Measurements from ENCODE around the gene RBM4. TPM values are rescaled to one million over a fixed set of nuclear protein-coding genes. Genes with fewer than 3 reads are reported as not detected.

Gene RBM4
- total and polyA plus RNA-seq, 2 of the 4 experiments (the other 2 are of a cell fraction): 165 to 198 TPM

GRCh38 chr11:66665369-66665768, 26.9 kb downstream of the RBM4 start:
- H2AFZ ChIP-seq (replicated peaks; ENCODE audit: low read length, poor library complexity): no peak overlapping the region

More at GRCh38 chr11:66665369-66665768, 26.9 kb downstream of the RBM4 start:
- WGBS, 2 experiments (ENCODE audit: extremely low coverage in 2 of 2, insufficient read length in 1 of 2): no CpG with 5 or more reads among the region's 11 CpGs
- H3K4me3 ChIP-seq (ENCODE audit: insufficient read depth, low read depth, low read length): no peak overlapping the region
- H2BK20ac ChIP-seq (ENCODE audit: low read depth, low read length): no peak overlapping the region
- H3K9me1 ChIP-seq (ENCODE audit: insufficient read depth, low read length): 0 out of 2 replicates have a peak, but pooled peaks cover under 1% of the 10 kb centered on the region
- H3K79me1 ChIP-seq (ENCODE audit: low read depth in 1 of 2, low read length in 2 of 2): peaks cover 35 to 59% of the 10 kb centered on the region in 2 experiments
- H4K20me1 ChIP-seq (ENCODE audit: insufficient read depth, low read length): peaks cover 20% of the 10 kb centered on the region
- H2BK5ac ChIP-seq (ENCODE audit: low read depth, low read length, poor library complexity, severe bottlenecking): no peak overlapping the region
- in situ Hi-C loops (cut with MboI; ENCODE audit: low sequenced_read_pairs): no loop called here
- no peak overlapping the region for H2BK120ac ChIP-seq (ENCODE audit: low read depth, low read length)
- H3K14ac ChIP-seq (replicated peaks; ENCODE audit: low read depth, low read length): no peak overlapping the region
- H3K4me1 ChIP-seq (ENCODE audit: control insufficient read depth, insufficient read depth, low read length): no peaks in the 10 kb centered on the region
- H3K4me2 ChIP-seq (ENCODE audit: low read depth, low read length): no peak overlapping the region
- H2AK9ac ChIP-seq (replicated peaks; ENCODE audit: low read depth, low read length, poor library complexity): no peak overlapping the region
- H4K91ac ChIP-seq (ENCODE audit: insufficient read depth, low read depth, low read length): no peak overlapping the region
- no peak overlapping the region for H3K18ac ChIP-seq (ENCODE audit: low read depth, low read length)
- ATAC-seq (ENCODE audit: low read depth) (no peak), DNase-seq (no peak)
- H3K56ac ChIP-seq (ENCODE audit: extremely low read depth, insufficient read depth, low read length): no peak overlapping the region
- no TSS peak for BruUV-seq (replicated peaks)
- no peak overlapping the region for H4K8ac ChIP-seq (ENCODE audit: low read depth in 2 of 2, low read length in 2 of 2)
- H3K9me3 ChIP-seq (ENCODE audit: control insufficient read depth, insufficient read depth, low read length): no peaks in the 10 kb centered on the region
- H2AK5ac ChIP-seq (ENCODE audit: low read depth, low read length): no peak overlapping the region
- H3K23ac ChIP-seq (ENCODE audit: low read depth, low read length): no peak overlapping the region
- H2BK15ac ChIP-seq (ENCODE audit: low read depth, low read length): no peak overlapping the region
- H3K27me3 ChIP-seq (ENCODE audit: control insufficient read depth, insufficient read depth, low read length): no peaks in the 10 kb centered on the region
- peaks cover 34% of the 10 kb centered on the region for H3K36me3 ChIP-seq (ENCODE audit: control insufficient read depth, insufficient read depth, low read length)
- H4K5ac ChIP-seq (ENCODE audit: low read depth, low read length): no peak overlapping the region
- POLR2A ChIA-PET (ENCODE audit: unreplicated experiment): no interaction called here
- H3K4ac ChIP-seq (ENCODE audit: low read depth, low read length): no peak overlapping the region
- intact Hi-C loops (cut with micrococcal nuclease): no loop called here
- no peak for TF ChIP-seq RFX5 (IDR thresholded peaks at IDR 0.05; ENCODE audit: low read depth, low read length)
- TF ChIP-seq RCOR1 (IDR thresholded peaks at IDR 0.05; ENCODE audit: insufficient replicate concordance, low read length): no peak
- no peak for TF ChIP-seq CEBPB (IDR thresholded peaks at IDR 0.05; ENCODE audit: low read depth, low read length)
- no peak for TF ChIP-seq FOS (IDR thresholded peaks at IDR 0.05; ENCODE audit: low read depth, low read length)
- TF ChIP-seq MAZ (IDR thresholded peaks at IDR 0.05; ENCODE audit: borderline replicate concordance, low read depth, low read length): no peak
- TF ChIP-seq, protein P1, sequence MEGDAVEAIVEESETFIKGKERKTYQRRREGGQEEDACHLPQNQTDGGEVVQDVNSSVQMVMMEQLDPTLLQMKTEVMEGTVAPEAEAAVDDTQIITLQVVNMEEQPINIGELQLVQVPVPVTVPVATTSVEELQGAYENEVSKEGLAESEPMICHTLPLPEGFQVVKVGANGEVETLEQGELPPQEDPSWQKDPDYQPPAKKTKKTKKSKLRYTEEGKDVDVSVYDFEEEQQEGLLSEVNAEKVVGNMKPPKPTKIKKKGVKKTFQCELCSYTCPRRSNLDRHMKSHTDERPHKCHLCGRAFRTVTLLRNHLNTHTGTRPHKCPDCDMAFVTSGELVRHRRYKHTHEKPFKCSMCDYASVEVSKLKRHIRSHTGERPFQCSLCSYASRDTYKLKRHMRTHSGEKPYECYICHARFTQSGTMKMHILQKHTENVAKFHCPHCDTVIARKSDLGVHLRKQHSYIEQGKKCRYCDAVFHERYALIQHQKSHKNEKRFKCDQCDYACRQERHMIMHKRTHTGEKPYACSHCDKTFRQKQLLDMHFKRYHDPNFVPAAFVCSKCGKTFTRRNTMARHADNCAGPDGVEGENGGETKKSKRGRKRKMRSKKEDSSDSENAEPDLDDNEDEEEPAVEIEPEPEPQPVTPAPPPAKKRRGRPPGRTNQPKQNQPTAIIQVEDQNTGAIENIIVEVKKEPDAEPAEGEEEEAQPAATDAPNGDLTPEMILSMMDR (conservative IDR thresholded peaks at IDR 0.05; ENCODE audit: low read depth, low read length): no peak
- no peak for TF ChIP-seq MXI1 (IDR thresholded peaks at IDR 0.05; ENCODE audit: borderline replicate concordance, low read depth, low read length)
- TF ChIP-seq USF2 (IDR thresholded peaks at IDR 0.05; ENCODE audit: low read depth, low read length): no peak
- TF ChIP-seq RAD21 (IDR thresholded peaks at IDR 0.05; ENCODE audit: low read length): no peak
- TF ChIP-seq MAFK (IDR thresholded peaks at IDR 0.05; ENCODE audit: low read depth, low read length): no peak
- TF ChIP-seq POLR2A (IDR thresholded peaks at IDR 0.05; ENCODE audit: low read depth, low read length): no peak
- no peak for TF ChIP-seq CHD1 (IDR thresholded peaks at IDR 0.05; ENCODE audit: low read depth, low read length)
- TF ChIP-seq NFE2L2 (IDR thresholded peaks at IDR 0.05; ENCODE audit: low read depth, low read length): no peak
- CTCF ChIA-PET: no interaction called here
- H3K27ac ChIP-seq (ENCODE audit: insufficient read depth, low read length): no peak overlapping the region
- no peak overlapping the region for H3K9ac ChIP-seq (ENCODE audit: low read depth, low read length)
- dilution Hi-C loops (cut with HindIII; ENCODE audit: low sequenced_read_pairs, unreplicated experiment): no loop called here
